NCI-H748 treated with DMSO at 0.1 percent for 48 hours (cell line): ENCODE results near the gene MAMDC2.
"Not testable (repeated sequence)": the region's sequence is repeated elsewhere in the genome, so short reads cannot be mapped to it uniquely, and the experiment has no call there.

Experiments used
- DNase-seq: peaks from one replicate; lab custom pipeline; 2025; lab: John Stamatoyannopoulos, UW

MAMDC2 gene

GRCh38 chr9:70036641-70037040 lies 7.0 kb upstream of the MAMDC2 start:
- no peak for DNase-seq

GRCh38 chr9:70038171-70038621 lies 5.5 kb upstream of the MAMDC2 start:
- DNase-seq = not testable (repeated sequence)

DNA sequence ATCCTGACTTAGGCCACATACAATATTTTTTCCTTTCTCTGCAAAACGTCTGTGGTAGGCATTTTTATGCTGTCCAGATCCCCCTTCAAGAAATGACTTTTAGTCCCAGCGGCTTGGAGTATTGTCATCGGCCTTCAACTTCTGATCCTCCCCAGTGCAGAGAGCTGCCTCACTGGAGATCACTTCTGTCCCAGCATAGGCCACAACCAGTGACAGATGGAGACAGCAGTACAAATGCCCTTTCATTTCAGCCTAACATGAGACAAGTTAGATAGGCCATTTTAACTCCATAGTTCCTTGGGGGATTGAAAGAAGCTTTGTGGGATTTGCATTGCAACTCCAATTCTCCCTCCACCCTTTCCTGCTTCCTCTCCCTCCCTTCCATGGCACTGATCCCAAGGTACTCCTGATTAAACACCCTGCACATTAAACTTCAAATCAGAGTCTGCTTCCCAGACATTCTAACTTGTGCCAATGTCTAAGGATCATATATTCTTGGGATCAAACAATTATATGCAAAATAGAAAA lies 3.2 kb upstream of the MAMDC2 start:
- no peak for DNase-seq

DNA sequence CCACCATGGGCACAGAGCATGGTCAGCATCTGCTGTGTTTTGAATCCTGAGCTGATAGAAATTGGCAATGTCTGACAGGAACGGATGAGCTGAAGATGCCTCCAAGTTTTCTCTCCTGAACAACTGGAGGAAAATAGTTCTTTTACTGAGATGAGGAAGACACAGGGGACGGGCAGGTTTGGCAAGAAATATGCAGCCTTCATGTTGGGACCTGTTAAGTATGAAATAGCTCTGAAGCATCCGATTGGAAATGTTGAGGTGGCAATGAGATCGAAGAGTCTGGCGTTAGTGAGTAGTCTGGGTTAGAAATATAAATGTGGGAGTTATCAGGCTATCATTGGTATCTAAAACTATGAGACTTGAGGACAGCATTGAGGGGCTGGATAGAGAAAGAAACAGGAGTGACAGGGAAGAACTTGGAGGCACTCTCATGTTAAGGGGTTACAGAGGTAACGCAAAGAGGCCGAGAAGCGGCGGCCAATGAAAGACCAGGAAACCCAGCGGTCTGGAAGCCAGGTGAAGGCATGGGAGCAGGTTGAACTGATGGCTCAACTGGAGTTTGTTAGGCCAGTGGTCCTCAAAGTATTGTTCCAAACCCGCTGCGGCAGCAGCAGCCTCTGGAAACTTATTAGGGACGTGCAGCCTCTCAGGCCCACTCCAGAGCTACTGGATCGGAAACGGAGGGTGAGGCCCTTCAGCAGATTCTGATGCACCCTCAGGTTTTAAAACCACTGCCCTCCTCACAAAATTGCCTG lies 1.0 kb upstream of the MAMDC2 start:
- DNase-seq = no peak

GRCh38 chr9:70043285-70043684 lies 363 bp upstream of the MAMDC2 start:
- no peak for DNase-seq

- DNase-seq = no peak
Measured at GRCh38 chr9:70044490-70045307, 1.1 kb downstream of the MAMDC2 start.

- no peak for DNase-seq
Measured at GRCh38 chr9:70045452-70045851, 1.8 kb downstream of the MAMDC2 start.

- no peak for DNase-seq
Measured at GRCh38 chr9:70046274-70047070, 2.8 kb downstream of the MAMDC2 start.

- no peak for DNase-seq
Measured at GRCh38 chr9:70049236-70049635, 5.6 kb downstream of the MAMDC2 start.

- DNase-seq = no peak
Measured at GRCh38 chr9:70049672-70050271, 6.1 kb downstream of the MAMDC2 start.

DNA sequence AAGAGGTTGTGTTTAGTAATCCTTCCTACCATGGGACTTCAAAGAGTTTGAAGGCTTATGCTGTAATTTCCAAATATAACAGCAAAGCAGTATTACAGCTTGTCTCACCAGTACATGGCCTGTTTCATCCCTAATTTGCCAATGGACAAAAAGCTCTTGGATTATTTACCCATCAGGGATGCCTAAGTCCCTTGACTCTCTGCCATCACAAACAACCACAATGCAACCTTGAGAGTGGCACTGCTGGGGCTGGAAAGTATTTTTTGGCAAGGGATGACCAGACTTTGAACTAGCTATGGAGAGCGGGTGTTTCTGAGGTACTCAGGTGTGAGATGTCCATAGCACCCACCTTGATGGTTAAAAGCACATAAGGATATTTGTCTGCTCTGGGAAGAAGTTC lies 9.1 kb downstream of the MAMDC2 start:
- DNase-seq = no peak

GRCh38 chr9:70053864-70054263 lies 10.2 kb downstream of the MAMDC2 start:
- DNase-seq = no peak

GRCh38 chr9:70054521-70054920 lies 10.9 kb downstream of the MAMDC2 start:
- no peak for DNase-seq

DNA sequence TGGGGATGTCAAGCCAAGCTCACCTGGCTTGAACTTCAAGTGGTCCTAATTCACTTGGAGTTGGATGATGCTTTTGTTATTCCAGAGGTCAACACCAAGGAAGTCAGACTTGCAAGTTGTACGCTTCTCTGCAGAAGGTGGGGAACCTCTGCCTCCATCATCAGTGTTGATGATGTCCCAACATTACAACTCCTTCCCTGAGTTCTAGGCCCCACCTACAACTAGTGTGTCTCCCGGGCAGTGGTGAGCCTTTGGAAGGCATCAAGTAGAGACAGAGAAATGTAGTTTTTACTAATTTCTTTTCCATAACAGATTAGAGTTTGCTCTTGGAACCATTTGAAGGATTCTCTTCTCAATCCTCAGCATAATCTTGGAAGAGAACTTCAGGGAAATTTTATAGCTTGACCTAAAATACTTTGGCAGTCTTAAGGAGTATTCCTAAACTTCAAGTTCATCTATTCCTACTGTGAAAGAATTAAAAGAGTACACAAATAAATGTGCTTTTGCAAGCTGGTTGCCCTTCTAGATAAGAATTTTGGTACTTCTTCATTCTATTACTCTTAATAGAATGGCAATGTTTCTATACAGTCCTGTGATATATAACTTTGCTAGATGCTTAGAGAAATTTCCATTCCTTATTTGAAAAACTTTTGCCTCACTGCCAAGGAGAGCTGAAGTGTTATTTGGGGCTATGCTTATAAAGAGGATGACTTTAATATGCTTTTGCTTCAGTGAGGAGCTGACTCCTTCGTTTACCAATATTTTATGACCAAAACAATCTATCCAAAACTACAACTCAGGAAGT lies 12.0 kb downstream of the MAMDC2 start:
- no peak for DNase-seq

DNA sequence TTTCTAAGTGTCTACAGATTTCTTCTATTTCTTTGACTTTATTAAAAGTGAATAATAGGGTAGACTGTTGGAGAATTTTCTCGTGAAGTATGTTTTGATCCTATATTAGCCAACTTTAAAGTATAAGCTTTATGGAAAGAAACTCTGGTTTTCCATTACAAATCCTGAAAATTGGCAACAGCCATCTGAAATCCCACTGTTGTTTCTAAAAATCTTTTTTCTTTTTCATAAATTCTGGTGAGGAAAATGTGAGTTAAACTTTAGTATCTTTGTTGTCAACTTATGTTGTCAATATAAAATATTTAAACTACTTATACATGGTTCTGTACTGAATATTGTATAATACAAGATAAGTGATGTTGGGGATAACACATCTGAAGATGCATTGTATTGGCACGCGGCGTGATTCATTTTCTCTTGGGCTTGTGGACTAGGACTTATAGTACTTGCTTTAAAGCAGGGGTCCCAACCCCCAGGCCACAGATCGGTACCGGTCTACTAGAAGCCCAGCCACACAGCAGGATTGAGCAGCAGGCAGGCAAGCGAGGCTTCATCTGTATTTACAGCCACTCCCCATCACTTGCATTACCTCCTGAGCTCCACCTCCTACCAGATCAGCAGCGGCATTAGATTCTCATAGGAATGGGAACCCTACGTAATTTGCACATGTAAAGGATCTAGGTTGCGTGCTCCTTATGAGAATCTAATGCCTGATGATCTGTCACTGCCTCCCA lies 12.7 kb downstream of the MAMDC2 start:
- no peak for DNase-seq

DNA sequence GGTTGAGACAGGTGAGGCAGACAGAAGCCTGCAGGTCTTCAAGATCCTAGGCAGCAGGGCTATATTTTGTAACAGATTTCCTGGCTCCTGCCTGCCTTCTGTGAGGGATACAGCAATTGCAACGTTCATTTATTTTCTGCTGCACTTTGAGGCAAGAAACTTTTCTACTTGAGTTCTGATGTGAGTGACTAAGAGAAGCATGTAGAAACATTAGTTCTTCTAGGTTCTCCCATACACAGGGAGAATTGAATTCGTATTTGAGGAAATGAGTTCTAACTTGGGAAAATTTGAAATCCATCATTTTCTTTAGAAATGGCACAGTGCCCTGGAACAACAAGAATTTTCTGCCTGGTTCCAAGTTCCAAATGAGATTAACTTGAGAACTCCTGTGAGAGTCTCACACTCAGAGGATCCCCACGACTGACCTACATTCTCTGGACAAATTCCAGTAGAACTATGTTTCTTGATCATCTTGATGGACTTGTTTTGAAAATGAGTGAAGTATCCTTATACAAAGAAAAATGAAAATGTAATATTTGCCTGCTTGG lies 15.0 kb downstream of the MAMDC2 start:
- DNase-seq = no peak

DNA sequence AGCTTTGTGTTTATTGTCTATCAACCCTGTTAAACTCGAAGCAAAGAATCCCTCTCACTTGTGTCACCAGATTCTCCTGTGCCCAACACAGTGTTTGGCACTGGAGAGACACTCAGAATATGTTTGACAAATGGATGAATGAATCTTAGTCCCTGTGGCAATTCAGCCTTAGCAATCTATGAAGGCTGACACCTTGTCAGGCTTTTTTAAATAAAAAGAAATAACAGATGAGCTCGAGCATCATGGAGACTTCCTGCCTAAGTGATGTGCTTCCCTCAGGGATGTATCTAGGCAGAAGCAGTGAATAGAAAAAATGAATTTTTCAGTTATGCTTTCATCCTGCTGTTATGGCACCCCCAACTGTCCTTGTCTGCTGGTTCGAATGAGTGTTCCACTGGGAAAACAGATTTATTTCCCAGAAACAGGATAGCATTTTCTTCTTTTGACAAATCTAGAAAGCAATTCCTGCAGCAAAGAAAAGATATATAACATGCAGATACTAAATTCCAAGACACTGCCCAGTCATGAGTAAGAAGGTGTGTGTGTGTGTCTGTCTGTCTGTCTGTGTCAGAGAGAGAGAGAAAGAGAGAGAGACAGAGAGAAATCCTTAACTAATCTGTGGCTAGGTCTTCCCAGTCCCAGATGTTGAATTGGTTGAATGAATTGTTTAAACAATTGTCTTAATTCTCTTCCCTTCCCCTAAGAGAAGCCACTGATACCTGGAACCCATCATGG lies 16.7 kb downstream of the MAMDC2 start:
- DNase-seq = no peak

GRCh38 chr9:70060883-70061507 lies 17.3 kb downstream of the MAMDC2 start:
- no peak for DNase-seq

GRCh38 chr9:70061776-70062175 lies 18.1 kb downstream of the MAMDC2 start:
- no peak for DNase-seq
